Right lobe of liver (tissue), 6 donors: ENCODE measurements around the gene ZNF786. TPM values are rescaled to one million over a fixed set of nuclear protein-coding genes. Genes with fewer than 3 reads are reported as not detected.
"Not testable (repeated sequence)": the region's sequence is repeated elsewhere in the genome, so short reads cannot be mapped to it uniquely, and the experiment has no call there.

Source experiments
- ATAC-seq, 4 donors: fragments of 200-7000 bp; cut with Tn5 transposase; one replicate each; pipeline ENCODE4 v1.9.1; 2020; ENCODE audit warnings: mild to moderate bottlenecking in 4 of 4, moderate library complexity in 4 of 4
- DNase-seq, 3 donors: peaks; one replicate each; pipeline ENCODE4 v3.0.0-alpha.2; 2020
- H3K27ac ChIP-seq, 3 donors: fragments of 200-600 bp; one replicate each; pipeline ENCODE4 v1.8.0; 2022
- H3K27me3 ChIP-seq, 2 donors: fragments of 200-600 bp; one replicate each; pipeline ENCODE4 v1.8.0; 2022
- H3K36me3 ChIP-seq, 4 donors: fragments of 200-600 bp; sonication (generic) in 1 of 4; one replicate each; pipeline versions ENCODE4 v1.5.1 to v1.8.0; 2017 to 2022; ENCODE audit warnings: control low read depth in 1 of 4
- H3K4me1 ChIP-seq, 4 donors: fragments of 200-600 bp; sonication (generic) in 1 of 4; one replicate each; pipeline versions ENCODE4 v1.5.1 to v1.8.0; 2017 to 2022; ENCODE audit warnings: control low read depth in 1 of 4
- H3K4me3 ChIP-seq, 3 donors: fragments of 200-600 bp; one replicate each; pipeline ENCODE4 v1.8.0; 2022
- H3K9me3 ChIP-seq, 4 donors: fragments of 200-600 bp; sonication (generic) in 1 of 4; one replicate each; pipeline versions ENCODE4 v1.5.1 to v1.8.0; 2017 to 2022; ENCODE audit warnings: control low read depth in 1 of 4
- POLR2A ChIP-seq: fragments of 450-650 bp; IDR thresholded peaks from one replicate; pipeline ENCODE4 v1.6.1; 2017; ENCODE audit warnings: antibody characterized with exemption, mild to moderate bottlenecking
- WGBS: methylation state at CpG from one replicate; pipeline ENCODE4 v1.1.6; 2018; ENCODE audit warnings: low coverage, low lambda C conversion rate; ENCODE audit not compliant: insufficient coverage; ENCODE audit errors: missing lambda C conversion rate; 5-methylcytosine and 5-hydroxymethylcytosine counted together
- intact Hi-C, 2 donors: fragments of 100-400 bp; cut with DNase I; formaldehyde crosslinking; loops; one replicate each; pipeline versions ENCODE4 v1.11.2 to v1.14.1; 2022
- total RNA-seq, 6 experiments: library from RNA; depleted of rRNA in 2 of 6; stranded (reverse); fragments of >200 nt in 2 of 6; fragmentation: NEBNext Ultra II Directional in 3 of 6; extraction: Animal tissue kit (Norgen Biotek cat#: 25700) in 3 of 6; gene quantifications; one replicate each; pipeline versions ENCODE4 v1.1.0 to v1.2.4, GENCODE V29; 2016 to 2023
- TF ChIP-seq, protein P1 (sequence below), 4 donors: fragments of 200-600 bp in 3 of 4; fragments of 450-650 bp in 1 of 4; IDR thresholded peaks; one replicate each; pipeline versions ENCODE4 v1.5.1 to v1.8.0; 2016 to 2022; ENCODE audit warnings: antibody characterized with exemption in 4 of 4, mild to moderate bottlenecking in 2 of 4
- donor health status: DM: no; HTN: yes; CAD: no.
- donor health status: DM: no; HTN: no; CAD: no.
- donor health status: DM: no; HTN: no; CAD: no.
- donor health status: DM: no; HTN: yes; CAD: no.
- donor health status: DM: no; HTN: yes; CAD: no.

The ZNF786 gene
- total RNA-seq, 6 experiments from 2014 or later: 2.0 to 2.7 (median 2.4) TPM

- Histone ChIP-seq H3K4me3 (no peak overlapping the region), H3K27me3 (no peaks in the 10 kb centered on the region), H3K27ac (no peak overlapping the region), H3K9me3 (no peaks in the 10 kb centered on the region), H3K36me3 (no peaks in the 10 kb centered on the region), H3K4me1 (no peaks in the 10 kb centered on the region)
- 91% methylated on average over 2 of the region's 2 CpGs for WGBS
- TF ChIP-seq, protein P1, sequence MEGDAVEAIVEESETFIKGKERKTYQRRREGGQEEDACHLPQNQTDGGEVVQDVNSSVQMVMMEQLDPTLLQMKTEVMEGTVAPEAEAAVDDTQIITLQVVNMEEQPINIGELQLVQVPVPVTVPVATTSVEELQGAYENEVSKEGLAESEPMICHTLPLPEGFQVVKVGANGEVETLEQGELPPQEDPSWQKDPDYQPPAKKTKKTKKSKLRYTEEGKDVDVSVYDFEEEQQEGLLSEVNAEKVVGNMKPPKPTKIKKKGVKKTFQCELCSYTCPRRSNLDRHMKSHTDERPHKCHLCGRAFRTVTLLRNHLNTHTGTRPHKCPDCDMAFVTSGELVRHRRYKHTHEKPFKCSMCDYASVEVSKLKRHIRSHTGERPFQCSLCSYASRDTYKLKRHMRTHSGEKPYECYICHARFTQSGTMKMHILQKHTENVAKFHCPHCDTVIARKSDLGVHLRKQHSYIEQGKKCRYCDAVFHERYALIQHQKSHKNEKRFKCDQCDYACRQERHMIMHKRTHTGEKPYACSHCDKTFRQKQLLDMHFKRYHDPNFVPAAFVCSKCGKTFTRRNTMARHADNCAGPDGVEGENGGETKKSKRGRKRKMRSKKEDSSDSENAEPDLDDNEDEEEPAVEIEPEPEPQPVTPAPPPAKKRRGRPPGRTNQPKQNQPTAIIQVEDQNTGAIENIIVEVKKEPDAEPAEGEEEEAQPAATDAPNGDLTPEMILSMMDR (IDR thresholded peaks at IDR 0.05): no peak
- no peak for TF ChIP-seq POLR2A
- DNase-seq: no peak
- no peak for ATAC-seq
- intact Hi-C loops: no loop called here
Observed at GRCh38 chr7:149046416-149046815, 44.1 kb downstream of the ZNF786 start.

DNA sequence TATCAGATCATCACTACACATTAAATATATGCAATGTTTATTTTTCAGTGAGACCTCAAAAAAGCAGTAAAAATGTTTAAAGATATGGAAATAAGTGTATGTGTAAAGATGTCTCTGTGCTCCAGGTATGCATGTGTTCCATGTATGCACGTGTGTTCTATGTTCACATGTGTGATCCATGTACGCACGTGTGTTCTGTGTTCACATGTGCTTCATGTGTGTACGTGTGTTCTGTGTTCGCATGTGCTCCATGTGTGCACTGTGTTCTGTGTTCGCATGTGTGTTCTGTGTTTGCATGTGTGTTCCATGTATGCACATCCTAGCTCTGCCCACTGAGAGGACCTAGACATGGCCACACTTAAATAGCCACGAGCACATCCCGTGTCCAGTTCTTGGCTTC is 46.6 kb downstream of the ZNF786 start:
- whole genome bisulfite sequencing: 84% methylated on average over 8 of the region's 8 CpGs
- Histone ChIP-seq H3K27me3 (no peaks in the 10 kb centered on the region), H3K4me3 (no peak overlapping the region), H3K27ac (no peak overlapping the region), H3K36me3 (no peaks in the 10 kb centered on the region), H3K9me3 (no peaks in the 10 kb centered on the region), H3K4me1 (no peaks in the 10 kb centered on the region)
- ATAC-seq (no peak), DNase-seq (no peak)
- intact Hi-C loops: no loop called here
- TF ChIP-seq POLR2A: no peak
- TF ChIP-seq, protein P1 (IDR thresholded peaks at IDR 0.05): no peak

DNA sequence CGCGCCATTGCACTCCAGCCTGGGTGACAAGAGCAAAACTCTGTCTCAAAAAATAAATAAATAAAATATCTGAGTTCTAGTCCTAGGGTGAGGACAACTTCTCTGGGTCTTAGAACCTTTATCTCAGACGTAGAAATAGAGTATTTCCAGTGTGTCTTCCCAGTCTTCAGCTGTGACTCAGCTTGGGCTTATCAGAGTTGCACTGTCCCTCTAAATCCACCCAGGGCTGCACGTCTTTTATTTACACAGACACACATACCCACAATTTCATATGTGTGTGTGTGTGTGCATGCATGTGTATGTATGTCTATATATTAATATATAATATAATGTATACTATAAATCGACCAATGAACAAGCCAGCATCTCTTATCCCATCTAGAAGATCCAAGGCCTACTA is 49.2 kb downstream of the ZNF786 start:
- TF ChIP-seq, protein P1 (IDR thresholded peaks at IDR 0.05): no peak
- no peak for TF ChIP-seq POLR2A
- no peaks in the 10 kb centered on the region for H3K27me3 ChIP-seq
- no peak overlapping the region for H3K27ac ChIP-seq
- no peaks in the 10 kb centered on the region for H3K36me3 ChIP-seq
- no peaks in the 10 kb centered on the region for H3K4me1 ChIP-seq
- ATAC-seq (no peak), DNase-seq (no peak)
- no peaks in the 10 kb centered on the region for H3K9me3 ChIP-seq
- WGBS: 75% methylated on average over 5 of the region's 5 CpGs
- H3K4me3 ChIP-seq: no peak overlapping the region
- intact Hi-C loops: no loop called here

DNA sequence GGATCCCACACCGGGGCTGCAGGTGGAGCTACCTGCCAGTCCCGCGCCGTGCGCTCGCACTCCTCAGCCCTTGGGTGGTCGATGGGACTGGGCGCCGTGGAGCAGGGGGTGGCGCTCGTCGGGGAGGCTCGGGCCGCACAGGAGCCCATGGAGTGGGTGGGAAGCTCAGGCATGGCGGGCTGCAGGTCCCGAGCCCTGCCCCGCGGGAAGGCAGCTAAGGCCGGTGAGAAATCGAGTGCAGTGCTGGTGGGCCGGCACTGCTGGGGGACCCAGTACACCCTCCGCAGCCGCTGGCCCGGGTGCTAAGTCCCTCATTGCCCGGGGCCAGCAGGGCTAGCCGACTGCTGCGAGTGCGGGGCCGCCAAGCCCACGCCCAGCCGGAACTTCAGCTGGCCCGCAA is 51.9 kb downstream of the ZNF786 start:
- H3K36me3 ChIP-seq, ATAC-seq, DNase-seq, intact Hi-C loops, H3K27ac ChIP-seq, H3K27me3 ChIP-seq, H3K9me3 ChIP-seq, H3K4me1 ChIP-seq, H3K4me3 ChIP-seq: not testable (repeated sequence)
- no CpG with 5 or more reads among the region's 32 CpGs for WGBS

GRCh38 chr7:149036676-149037075 is 53.8 kb downstream of the ZNF786 start:
- 100% methylated on average over 1 of the region's 1 CpG for WGBS
- H3K9me3 ChIP-seq: no peaks in the 10 kb centered on the region
- intact Hi-C loops: no loop called here
- H3K27me3 ChIP-seq: no peaks in the 10 kb centered on the region
- ATAC-seq (no peak), DNase-seq (no peak)
- TF ChIP-seq, protein P1 (IDR thresholded peaks at IDR 0.05): no peak
- TF ChIP-seq POLR2A: no peak
- H3K4me1 ChIP-seq: no peaks in the 10 kb centered on the region
- no peak overlapping the region for H3K27ac ChIP-seq
- no peaks in the 10 kb centered on the region for H3K36me3 ChIP-seq
- H3K4me3 ChIP-seq: no peak overlapping the region
